Measurements from ENCODE around the gene NOC2L.

The NOC2L gene

DNA sequence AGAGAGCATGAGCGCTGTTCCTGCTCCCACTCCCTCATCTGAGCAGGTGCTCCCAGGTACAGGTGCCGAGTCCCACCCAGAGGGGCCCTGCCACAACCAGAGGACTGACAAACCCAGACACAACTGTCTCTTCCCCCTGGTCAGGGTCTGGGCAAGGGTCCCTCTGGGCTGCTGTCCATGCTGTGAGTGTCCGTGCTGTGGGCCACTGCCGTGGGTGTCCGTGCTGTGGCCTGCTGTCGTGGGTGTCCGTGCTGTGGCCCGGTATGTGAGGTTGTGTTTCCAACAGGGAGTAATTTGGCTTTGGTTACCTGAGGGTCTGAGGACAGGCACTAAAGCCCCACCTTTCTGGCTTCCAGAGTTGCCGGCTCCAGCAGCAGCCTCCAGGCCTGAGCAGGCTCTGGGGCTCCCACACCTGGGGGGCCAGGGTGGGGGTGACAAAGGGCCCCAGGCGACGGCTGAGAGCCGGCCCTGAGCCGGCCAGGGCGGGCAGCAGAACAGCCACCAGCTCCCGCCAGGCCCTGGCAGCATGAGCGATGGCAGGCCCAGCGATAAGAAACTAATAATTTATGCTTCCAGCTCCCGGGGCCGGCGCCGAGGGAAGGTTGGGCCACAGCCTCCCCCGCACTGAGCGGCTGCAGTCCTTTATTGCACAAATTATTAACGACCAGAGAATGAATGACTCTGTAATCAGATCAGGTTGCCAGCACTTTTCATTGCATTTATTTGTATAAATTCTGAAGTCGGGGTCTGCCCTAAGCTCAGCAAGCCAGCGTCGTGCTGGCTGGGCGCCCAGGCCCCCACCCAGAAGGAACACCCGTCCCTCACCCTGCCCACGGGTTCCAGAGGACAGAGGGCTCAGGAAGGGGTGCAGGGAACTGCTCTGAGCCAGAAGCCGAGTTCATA is 42.6 kb downstream of the NOC2L start:
- DNase-seq (ENCODE audit: low spot score): no peak

GRCh38 chr1:915295-916172 is 43.5 kb downstream of the NOC2L start:
- DNase-seq (ENCODE audit: low spot score): no peak

- no peak for DNase-seq (ENCODE audit: low spot score)
Measured at GRCh38 chr1:914891-915280, 44.2 kb downstream of the NOC2L start.

GRCh38 chr1:914131-914890 is 44.7 kb downstream of the NOC2L start:
- no peak for DNase-seq (ENCODE audit: low spot score)

DNA sequence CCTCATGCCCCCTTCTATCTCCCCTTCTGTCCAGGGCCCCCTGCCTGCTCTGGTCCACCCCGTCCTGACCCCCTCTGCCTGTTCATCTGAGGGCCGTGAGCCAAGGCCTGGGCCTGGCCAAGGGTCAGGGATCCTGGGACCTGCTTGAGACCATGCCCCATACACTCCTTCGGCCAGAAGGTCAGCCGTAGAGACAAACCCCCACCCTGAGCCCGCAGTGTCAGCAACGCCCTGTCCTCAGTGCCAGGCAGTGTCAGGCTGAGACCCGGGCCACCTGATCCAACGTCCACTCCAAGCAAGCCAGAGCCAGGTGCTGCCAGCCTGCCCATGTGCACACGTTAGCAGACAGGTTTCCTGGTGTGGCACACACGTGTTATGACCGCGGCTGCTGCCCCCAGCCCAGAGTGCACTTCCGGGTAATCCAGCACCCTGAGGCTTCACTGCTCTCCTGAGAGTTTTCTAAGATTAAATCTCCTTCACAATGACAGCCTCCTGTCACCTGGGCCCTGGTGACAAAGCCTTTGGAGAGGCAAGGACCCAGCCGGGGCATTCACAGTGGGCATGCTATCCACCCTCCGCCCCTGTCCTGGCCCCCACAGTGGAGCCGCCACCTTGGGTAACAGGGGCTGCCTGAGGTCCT is 45.4 kb downstream of the NOC2L start:
- no peak for DNase-seq (ENCODE audit: low spot score)

- DNase-seq (ENCODE audit: low spot score): no peak
Measured at GRCh38 chr1:912740-913301, 46.2 kb downstream of the NOC2L start.

GRCh38 chr1:911875-912739 is 46.9 kb downstream of the NOC2L start:
- no peak for DNase-seq (ENCODE audit: low spot score)

DNA sequence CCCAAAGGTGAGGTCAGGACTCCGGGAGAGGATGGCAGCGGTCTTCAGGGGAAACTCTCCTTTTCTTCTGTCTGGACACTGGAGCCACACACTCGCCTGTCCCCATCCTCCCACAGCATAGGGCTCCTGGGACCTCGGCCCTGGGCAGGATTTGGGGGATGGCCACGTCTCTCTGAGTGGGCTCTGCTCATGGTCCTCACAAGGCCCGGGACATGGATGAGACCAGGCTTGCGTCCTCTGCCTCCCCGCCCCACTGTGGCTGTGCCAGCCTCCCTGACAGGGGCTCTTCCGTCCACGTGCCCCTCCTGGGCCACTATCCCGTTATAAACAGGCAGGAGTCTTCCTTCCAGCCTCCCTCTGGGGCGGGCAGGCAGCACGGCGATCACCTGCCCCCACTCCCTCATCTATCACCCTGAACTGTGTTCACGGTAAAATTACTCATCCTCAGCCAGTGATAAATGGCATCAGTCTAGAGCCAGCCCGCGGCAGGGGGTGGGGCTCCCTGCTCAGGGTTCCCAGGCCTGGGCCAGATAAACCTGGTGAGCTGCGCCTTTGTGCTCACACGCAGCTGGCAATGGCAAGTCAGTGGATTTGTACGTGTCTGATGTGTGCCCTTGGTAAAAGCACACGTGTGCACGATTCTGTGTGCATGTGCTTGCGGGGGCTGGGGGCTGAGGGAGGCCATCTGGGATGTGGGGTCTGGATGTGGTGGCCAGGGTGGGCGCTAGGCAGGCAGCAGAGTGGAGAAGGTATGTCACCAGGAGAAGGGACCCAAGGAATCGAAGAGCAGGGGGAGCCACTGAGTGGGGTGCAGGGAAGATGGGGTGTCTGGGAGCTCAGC is 48.0 kb downstream of the NOC2L start:
- no peak for DNase-seq (ENCODE audit: low spot score)

DNA sequence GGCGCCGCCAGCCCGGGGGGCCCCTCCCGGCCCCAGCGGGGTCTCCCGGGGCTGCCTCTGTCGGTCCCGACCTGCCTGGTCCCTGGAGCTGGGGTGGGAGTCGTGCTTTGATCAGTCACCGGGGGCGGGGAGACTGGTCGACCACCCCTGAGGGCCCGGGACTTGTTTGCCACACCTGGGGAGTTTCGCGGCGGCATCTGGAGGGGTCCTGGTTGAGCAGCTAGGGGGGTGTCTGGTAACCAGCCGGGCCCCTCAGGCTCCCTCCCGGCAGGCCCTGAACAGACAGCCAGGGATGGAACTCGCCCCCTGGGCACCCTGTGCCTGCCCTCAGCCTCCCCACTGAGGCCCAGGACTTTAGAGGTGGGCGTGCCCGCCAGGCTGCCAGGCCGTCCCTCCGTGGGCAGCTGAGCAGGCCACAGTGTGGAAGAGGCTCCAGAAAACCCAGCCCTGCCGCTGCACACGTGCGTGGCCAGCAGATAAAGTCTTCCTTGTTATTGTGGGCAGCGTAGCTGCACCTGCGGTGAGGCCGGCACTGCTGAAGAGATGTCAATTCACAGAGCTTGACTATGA is 48.7 kb downstream of the NOC2L start:
- no peak for DNase-seq (ENCODE audit: low spot score)

GRCh38 chr1:909861-910310 is 49.2 kb downstream of the NOC2L start:
- DNase-seq (ENCODE audit: low spot score): no peak

DNA sequence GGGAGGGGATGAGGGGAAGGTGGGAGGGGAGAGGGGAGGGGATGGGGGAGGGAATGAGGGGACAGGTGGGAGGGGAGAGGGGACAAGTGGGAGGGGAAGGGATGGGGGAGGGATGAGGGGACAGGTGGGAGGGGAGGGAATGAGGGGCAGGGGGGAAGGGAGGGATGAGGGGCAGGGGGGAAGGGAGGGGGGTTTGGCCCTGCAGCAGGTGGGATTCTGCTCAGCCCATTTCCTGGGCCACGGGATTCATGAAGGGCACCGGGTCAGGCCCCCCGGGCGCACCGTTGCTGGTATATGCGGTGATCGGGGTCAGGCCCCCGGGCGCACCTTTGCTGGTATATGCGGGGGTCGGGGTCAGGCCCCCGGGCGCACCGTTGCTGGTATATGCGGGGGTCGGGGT is 50.4 kb downstream of the NOC2L start:
- no peak for DNase-seq (ENCODE audit: low spot score)

DNA sequence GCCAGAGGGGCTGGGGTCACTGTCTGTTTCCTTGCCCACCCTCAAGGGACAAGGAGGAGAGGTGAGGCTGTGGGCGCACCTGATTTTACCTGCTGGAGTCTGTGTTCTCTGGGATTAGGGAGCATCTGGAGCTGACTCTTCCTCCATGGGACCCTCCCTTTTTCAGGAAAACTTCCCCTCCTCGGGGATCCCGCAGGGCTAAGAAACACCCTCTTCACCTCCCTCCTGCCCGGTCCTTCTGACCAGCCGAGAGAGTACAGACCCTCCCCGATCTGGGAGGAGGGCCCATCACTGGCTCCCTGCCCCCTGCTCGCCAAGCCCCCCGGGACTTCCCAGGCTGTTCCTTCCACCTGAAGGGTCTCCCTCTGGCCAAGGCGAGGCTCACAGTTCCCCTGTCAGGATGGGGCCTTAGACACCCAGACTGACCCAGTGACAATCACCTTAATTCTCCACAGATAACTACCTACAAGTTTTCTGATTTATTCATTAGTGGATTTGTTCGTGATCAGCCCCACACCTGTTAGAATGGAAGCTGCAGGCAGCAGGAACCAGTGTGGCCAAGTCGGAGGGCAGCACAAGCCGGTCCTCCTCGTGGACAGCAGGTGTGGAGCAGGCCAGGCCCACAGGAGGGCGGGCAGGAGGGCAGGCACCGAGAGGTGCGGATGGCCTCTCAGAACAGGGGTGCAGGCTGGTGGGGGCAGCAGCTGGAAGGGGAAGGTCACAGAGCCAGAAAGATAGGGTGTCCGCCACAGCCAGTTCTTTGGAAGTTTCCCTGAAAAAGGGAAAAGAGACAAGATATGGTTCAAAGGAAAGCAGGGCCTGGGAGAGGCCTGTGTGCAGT is 51.2 kb downstream of the NOC2L start:
- DNase-seq (ENCODE audit: low spot score): no peak

- DNase-seq (ENCODE audit: low spot score): peak; percentile 7
Measured at GRCh38 chr1:906600-907420, 52.2 kb downstream of the NOC2L start.

DNA sequence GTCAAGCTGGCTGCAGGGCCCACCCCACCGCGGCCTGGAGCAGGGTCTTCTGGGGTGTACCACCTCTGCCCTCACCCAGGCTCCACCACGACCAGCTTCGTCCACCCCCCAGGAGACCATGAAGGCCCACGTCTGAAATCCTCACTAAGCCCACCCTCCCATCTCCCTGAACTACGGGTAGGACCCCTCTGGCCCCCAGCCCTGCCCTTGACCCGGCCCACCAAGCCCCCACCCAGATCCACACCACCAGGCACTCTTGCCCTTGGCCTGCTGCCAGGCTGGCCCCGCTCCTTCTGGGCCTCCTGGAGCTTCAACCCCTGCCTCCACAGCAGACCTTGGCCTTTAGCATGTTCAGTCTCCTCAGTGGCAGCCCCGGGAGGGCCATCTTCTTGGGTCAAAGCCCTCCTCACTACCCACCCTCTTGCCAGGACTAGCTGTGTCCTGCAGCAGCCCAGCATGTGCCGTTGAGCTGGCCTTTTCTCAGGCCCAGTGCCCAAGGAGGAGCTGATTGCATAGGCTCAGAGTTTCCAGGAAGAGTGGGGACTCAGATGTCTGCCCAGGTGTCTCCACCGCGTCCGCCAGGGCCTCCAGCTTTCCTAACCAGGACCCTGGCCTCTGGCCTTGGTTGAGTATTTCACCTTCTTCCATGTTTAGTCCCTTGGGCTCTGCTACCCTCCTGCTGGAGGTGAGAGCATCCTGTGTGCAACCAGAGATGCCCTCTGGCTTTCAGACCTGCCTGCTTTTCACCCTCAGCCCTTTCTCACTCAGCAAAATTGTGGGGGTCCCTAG is 53.1 kb downstream of the NOC2L start:
- no peak for DNase-seq (ENCODE audit: low spot score)

DNA sequence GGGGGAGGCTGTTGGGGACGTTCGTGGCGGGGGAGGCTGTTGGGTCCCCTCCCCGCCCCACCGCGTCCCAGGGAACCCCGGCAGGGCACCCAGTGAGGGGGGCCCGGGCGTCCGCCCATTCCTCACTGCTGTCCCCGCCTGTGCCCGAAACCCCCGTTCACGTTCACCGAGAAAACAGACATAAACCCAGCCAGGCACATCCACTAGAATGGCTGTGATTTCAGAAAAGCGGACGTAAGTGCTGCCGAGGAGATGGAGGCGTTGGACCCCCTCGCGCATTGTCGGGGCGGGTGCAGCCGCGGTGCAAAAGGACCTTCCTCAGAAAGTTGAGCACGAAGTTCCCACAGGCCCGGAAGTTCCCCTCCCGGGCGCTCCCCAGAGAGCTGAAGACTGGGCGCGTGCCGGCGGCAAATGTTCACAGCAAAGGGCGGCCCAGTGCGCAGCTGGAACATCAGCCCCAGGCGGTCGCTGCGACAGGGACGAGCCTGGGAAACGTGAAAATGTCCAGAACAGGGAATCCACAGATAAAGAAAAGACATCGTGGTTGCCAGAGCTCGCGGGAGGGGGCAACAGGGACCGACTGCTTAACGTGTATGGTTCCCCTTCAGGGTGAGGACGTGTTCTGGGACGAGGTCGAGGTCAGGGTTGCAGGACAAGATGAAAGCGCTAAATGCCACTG is 53.8 kb downstream of the NOC2L start:
- DNase-seq (ENCODE audit: low spot score): no peak
